GM19238 (cell line): ENCODE measurements around the gene CNOT1.
"Not testable (repeated sequence)": the region's sequence is repeated elsewhere in the genome, so short reads cannot be mapped to it uniquely, and the experiment has no call there.

Experiments used
- DNase-seq: peaks from one replicate; pipeline ENCODE4 v3.0.0; 2011; ENCODE audit warnings: low spot score; ENCODE audit not compliant: insufficient read length

Gene CNOT1

GRCh38 chr16:58582971-58583765 is 46.5 kb downstream of the CNOT1 start:
- no peak for DNase-seq

DNA sequence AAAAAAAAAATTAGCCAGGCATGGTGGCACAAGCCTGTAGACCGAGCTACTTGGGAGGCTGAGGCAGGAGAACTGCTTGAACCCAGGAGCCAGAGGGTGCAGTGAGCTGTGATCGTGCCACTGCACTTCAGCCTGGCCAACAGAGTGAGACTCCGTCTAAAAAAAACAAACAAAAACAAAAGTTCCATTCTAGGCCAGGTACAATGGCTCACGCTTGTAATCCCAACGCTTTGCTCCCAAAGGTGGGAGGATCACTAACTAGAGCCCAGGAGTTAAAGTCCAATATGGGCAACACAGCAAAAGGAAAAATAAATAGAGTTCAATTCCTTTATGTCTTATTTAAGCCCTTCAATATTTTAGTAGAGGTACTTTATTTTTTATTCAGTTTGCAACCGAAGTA is 47.5 kb downstream of the CNOT1 start:
- no peak for DNase-seq

DNA sequence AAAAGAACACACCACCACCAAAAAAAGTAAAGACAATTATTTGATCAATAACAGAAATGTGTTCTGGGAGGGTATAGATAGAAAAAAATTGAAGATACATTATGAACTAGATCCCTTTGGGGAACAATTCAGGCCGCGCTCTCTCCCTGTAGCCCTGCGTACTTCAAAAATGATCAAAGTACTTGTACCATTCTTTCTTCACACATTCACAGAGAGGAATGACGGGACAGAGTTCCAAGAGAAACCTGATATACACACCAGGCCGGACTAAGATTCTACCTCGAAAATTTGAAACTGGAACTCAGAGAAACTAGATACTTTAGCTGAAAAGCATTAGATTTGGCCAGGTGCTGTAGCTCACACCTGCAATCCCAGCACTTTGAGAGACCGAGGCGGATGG is 50.0 kb downstream of the CNOT1 start:
- no peak for DNase-seq

GRCh38 chr16:58578642-58579041 is 51.0 kb downstream of the CNOT1 start:
- DNase-seq, result no peak

DNA sequence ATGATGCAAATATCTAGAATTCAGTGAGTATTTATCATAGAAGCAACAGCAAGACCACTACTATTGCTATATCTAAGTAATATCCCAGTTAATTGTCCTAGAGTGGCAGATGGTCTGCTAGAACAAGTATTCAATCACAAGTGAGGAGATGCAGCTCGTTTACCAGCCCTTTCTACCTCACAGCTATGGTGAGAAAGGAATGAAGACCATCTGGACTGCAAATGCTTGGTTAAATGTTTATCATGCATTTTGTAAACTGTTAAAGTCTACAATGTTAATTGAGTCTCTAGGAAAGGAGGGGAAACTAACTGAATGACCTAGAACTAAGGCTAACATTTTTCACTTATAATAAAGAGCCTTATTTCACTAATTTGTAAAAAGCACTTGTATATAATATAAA is 52.5 kb downstream of the CNOT1 start:
- DNase-seq, result no peak

DNA sequence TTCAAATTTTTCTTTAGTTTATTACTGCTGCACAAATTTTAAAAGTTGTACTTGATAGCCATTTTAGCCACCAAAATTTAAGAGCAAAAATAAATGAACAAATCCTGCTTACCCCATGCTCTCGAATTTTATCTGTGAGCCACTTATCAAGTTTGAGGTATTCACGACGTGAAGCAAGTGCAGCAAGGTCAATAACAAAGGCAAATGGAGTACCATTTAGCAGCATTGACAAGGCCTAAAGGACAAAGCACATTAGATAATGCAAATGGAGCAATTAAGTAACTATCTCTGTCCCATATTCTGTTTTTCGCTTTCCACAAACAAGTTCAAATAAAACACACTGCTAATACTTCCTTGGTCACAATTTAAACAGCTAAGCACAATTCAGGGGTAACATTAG is 54.7 kb downstream of the CNOT1 start:
- no peak for DNase-seq

GRCh38 chr16:58565697-58566096 is 63.9 kb downstream of the CNOT1 start:
- DNase-seq, result not testable (repeated sequence)

- no peak for DNase-seq
Observed at GRCh38 chr16:58563775-58564174, 65.9 kb downstream of the CNOT1 start.

DNA sequence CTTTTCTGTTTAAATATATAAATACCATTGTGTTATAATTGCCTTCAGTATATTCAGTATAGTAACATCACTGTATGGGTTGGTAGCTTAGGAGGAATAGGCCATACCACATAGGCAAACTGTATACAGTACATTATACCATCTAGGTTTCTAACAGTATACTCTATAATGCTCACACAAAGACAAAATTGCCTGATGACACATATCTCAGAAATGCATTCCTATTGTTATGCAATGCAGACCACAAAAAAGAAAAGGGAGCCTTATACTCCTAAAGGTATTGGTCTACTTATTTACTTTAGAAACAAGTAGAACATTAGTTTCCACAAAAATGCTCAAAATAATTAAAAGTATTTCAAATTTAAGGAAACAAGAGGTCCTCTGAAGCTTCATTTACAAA is 66.4 kb downstream of the CNOT1 start:
- DNase-seq, result no peak

- no peak for DNase-seq
Observed at GRCh38 chr16:58556678-58557077, 72.9 kb downstream of the CNOT1 start.

DNA sequence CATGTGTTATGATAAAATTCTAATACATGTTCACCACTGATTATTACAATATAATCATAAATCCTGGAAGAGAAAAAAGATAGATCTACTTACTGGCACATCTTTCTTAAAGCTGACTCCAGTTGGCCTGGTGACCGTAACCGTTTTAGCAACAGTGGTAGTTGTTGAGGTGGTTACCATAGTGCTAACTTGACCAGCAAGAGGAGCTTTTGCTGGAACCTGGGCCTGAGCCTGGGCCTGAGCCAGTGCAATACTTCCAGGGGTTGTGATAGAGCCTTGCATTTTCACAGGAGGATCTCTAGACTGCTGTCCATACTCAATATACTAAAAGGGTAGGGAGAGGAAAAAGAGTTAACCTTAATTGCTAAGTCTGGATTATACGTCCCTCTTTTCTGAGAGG is 78.1 kb downstream of the CNOT1 start:
- no peak for DNase-seq

DNA sequence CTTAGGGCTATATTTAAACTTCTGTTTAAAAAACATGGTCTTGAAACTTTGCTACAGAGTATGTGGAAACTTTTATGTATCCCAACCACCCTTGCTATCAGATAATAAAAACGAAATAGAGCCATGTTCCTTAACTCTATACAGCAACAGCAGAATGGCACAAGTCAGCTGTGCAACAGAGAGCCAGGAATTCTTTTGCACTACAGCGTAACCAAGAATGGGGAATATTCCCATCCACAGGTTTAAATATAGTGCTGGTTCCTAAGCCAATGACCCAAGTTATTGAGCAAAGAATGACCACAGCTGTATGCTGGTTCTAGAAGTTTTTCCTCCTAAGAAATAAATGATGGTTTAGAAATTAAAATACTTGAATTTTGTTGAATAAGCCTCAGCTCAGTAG is 81.2 kb downstream of the CNOT1 start:
- DNase-seq, result no peak

GRCh38 chr16:58543685-58544084 is 85.9 kb downstream of the CNOT1 start:
- DNase-seq, result no peak

- DNase-seq, result no peak
Observed at GRCh38 chr16:58542291-58542690, 87.3 kb downstream of the CNOT1 start.

GRCh38 chr16:58541711-58542110 is 87.9 kb downstream of the CNOT1 start:
- DNase-seq, result no peak

DNA sequence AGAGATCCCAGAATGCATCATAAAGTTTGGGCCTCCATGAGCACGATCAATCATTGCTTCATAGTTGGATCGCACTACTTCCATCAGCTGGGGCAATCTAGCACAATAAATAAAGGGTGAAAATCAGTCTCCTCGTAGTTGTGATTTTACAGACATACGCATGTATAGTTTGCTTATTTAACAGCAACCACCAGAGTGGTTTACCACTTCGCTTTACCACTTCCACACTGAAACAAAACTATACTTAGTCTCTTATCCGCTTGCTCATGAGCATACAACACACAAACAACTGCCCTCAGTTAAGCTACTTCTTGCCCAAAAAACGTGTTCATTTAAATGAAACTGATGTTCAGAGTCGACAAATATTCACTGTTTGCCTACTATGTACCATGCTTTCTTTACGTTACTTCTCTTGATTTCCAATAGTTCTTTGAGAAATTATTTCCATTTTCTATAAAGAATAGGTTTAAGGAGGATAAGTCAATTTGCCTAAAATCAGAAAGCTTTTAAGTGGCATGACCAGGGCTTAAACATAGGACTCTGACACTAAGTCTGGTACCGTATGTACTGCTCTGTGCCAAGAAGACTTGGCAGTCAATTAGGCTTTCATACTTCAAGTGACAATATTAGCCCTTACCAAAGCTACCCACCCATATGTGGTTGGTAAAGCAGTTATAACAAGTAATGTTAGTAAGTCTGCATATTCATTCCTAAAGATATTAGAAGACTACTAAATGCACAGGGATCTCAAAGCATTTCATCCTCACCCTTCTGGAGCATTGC is 92.3 kb downstream of the CNOT1 start:
- DNase-seq, result no peak

DNA sequence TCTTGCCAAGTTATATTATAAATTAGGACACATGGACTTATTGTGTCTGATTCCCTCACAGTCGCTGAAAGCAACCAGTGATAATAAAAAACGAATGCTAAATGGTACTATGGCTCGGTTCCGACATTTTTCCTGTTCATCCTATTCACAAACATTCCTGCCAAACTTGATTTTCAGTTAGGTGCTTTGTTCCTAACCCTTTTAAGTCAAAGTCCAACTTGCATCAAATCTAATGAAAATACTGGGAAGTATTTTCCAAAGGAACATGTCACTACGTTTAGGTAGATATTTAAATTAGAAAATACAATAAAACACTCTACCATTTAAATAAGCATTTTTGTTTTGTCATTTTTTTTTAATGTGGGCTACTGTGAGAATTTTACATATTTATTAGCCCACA is 93.3 kb downstream of the CNOT1 start:
- DNase-seq, result no peak

DNA sequence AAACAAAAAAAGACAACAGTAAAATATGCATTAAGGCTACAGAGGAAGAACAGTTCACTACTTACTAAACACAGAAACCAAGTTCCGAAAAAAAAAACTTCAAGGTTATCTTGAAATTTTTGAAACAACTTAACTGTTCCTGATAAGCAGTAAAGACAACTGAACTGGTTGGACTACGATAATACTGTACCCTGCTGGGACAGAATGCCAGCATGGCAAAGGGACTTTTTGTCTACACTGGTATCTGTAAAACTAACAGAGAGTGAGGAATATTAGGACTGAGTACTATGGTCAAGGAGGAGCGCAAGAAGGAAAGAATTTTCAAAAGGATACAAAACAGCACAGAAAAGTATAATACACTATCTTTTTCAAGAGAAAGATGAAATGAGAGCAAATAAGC is 94.5 kb downstream of the CNOT1 start:
- DNase-seq, result no peak

DNA sequence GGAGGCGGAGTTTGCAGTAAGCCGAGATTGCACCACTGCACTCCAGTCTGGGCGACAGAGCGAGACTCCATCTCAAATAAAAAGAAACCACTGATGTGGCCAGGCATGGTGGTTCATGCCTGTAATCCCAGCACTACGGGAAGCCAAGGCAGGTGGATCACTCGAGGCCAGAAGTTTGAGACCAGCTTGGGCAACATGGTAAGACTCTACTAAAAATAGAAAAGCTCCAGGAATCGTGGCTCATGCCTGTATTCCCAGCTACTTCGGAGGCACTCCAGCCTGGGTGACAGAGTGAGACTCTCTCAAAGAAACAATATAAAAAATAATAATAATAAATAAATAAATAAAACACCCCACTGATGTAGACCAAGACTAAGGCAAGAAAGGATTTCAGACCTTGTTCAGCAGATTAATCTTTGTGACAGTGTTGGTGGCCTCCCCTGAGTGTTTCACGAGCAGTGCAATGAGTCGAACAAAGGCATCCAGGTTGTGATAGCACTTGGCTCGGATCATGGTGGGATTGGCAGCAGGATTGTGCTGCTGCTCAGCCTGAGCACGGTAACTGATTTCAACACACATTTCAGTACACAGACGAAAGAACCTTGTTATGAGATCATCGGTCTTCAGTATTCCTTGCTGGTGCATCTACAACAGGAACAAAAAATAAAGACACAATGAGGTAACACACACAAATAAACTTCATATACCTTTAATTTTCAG is 95.7 kb downstream of the CNOT1 start:
- no peak for DNase-seq

- no peak for DNase-seq
Observed at GRCh38 chr16:58532414-58532813, 97.2 kb downstream of the CNOT1 start.

- no peak for DNase-seq
Observed at GRCh38 chr16:58530179-58530578, 99.4 kb downstream of the CNOT1 start.

- DNase-seq, result no peak
Observed at GRCh38 chr16:58519707-58520106, 109.9 kb downstream of the CNOT1 start.
